HG03175 (cell line): Measurements from ENCODE around the gene MTRF1.

Source experiments
- ATAC-seq: cut with Tn5 transposase; IDR thresholded peaks from one replicate; pipeline ENCODE4 v1.9.1; 2021; ENCODE audit warnings: mild to moderate bottlenecking, moderate library complexity; ENCODE audit not compliant: unreplicated experiment

Gene MTRF1

GRCh38 chr13:41263261-41263971 lies at the start of gene MTRF1:
Gene MTRF1 (minus strand): TSS chr13:41263576. CDS start chr13:41260907, 2,669 bp downstream.
- peak; percentile 92 for ATAC-seq

GRCh38 chr13:41313117-41313516 lies 49.7 kb upstream of the MTRF1 start:
- ATAC-seq = no peak

- ATAC-seq = peak; percentile 29
Observed at GRCh38 chr13:41312176-41312500, 48.8 kb upstream of the MTRF1 start.

- peak; percentile 50 for ATAC-seq
Observed at GRCh38 chr13:41311406-41312175, 48.2 kb upstream of the MTRF1 start.

GRCh38 chr13:41310963-41311405 lies 47.6 kb upstream of the MTRF1 start, which contains the start of gene NAA16:
Gene NAA16 (plus strand): TSS chr13:41311267. CDS start chr13:41311529, 262 bp downstream.
- peak; percentile 70 for ATAC-seq

GRCh38 chr13:41307884-41308640 lies 44.7 kb upstream of the MTRF1 start:
- ATAC-seq = no peak

GRCh38 chr13:41306271-41307145 lies 43.1 kb upstream of the MTRF1 start:
- no peak for ATAC-seq

GRCh38 chr13:41304551-41304950 lies 41.2 kb upstream of the MTRF1 start:
- no peak for ATAC-seq

- no peak for ATAC-seq
Observed at GRCh38 chr13:41302743-41303142, 39.4 kb upstream of the MTRF1 start.

- ATAC-seq = peak; percentile 75
Observed at GRCh38 chr13:41299316-41300094, 36.1 kb upstream of the MTRF1 start.

- no peak for ATAC-seq
Observed at GRCh38 chr13:41296879-41297646, 33.7 kb upstream of the MTRF1 start.

GRCh38 chr13:41295973-41296372 lies 32.6 kb upstream of the MTRF1 start:
- no peak for ATAC-seq

GRCh38 chr13:41294914-41295313 lies 31.5 kb upstream of the MTRF1 start:
- ATAC-seq = no peak

- no peak for ATAC-seq
Observed at GRCh38 chr13:41293272-41293671, 29.9 kb upstream of the MTRF1 start.

GRCh38 chr13:41291246-41291645 lies 27.9 kb upstream of the MTRF1 start:
- no peak for ATAC-seq

GRCh38 chr13:41289463-41289881 lies 26.1 kb upstream of the MTRF1 start:
- no peak for ATAC-seq

- ATAC-seq = no peak
Observed at GRCh38 chr13:41286370-41286769, 23.0 kb upstream of the MTRF1 start.

GRCh38 chr13:41284512-41285288 lies 21.3 kb upstream of the MTRF1 start:
- ATAC-seq = no peak
